Heart left ventricle (tissue), 16 donors: ENCODE results near the gene C16orf96. TPM values are rescaled to one million over a fixed set of nuclear protein-coding genes. Genes with fewer than 3 reads are reported as not detected.
A peak's percentile ranks its signal among the peaks of the same experiment; 100 is the strongest.

Experiments used
- ATAC-seq, 4 donors: fragments of 200-7000 bp; cut with Tn5 transposase; one replicate each; pipeline ENCODE4 v1.9.1; 2020 to 2022; ENCODE audit warnings: moderate library complexity in 4 of 4, mild to moderate bottlenecking in 3 of 4, moderate number of reproducible peaks in 1 of 4
- DNase-seq, 5 donors: peaks; one replicate each; pipeline ENCODE4 v3.0.0-alpha.2; 2020
- H3K27ac ChIP-seq, 12 donors: fragments of 200-600 bp; sonication (generic) in 4 of 12; one replicate each; pipeline versions ENCODE4 v1.5.0 to v1.8.0; 2016 to 2022; ENCODE audit warnings: mild to moderate bottlenecking in 2 of 12
- H3K27me3 ChIP-seq, 9 donors: fragments of 200-600 bp; sonication (generic) in 2 of 9; one replicate each; pipeline versions ENCODE4 v1.5.1 to v1.8.0; 2016 to 2022; ENCODE audit warnings: mild to moderate bottlenecking in 3 of 9
- H3K36me3 ChIP-seq, 9 donors: fragments of 200-600 bp; sonication (generic) in 2 of 9; one replicate each; pipeline versions ENCODE4 v1.5.0 to v1.8.0; 2018 to 2022; ENCODE audit warnings: mild to moderate bottlenecking in 2 of 9
- H3K4me1 ChIP-seq, 12 donors: fragments of 200-600 bp; sonication (generic) in 4 of 12; one replicate each; pipeline versions ENCODE4 v1.5.0 to v1.8.0; 2016 to 2022; ENCODE audit warnings: mild to moderate bottlenecking in 3 of 12
- H3K4me3 ChIP-seq, 12 donors: fragments of 200-600 bp; sonication (generic) in 4 of 12; one replicate each; pipeline versions ENCODE4 v1.5.0 to v1.8.0; 2017 to 2022; ENCODE audit warnings: mild to moderate bottlenecking in 9 of 12, moderate library complexity in 4 of 12
- H3K9me3 ChIP-seq, 12 donors: fragments of 200-600 bp; sonication (generic) in 4 of 12; one replicate each; pipeline versions ENCODE4 v1.5.0 to v1.8.0; 2016 to 2022; ENCODE audit warnings: mild to moderate bottlenecking in 1 of 12
- CTCF ChIP-seq, 12 donors: fragments of 200-600 bp; sonication (generic) in 4 of 12; IDR thresholded peaks; one replicate each; pipeline versions ENCODE4 v1.5.0 to v1.8.0; 2018 to 2022; ENCODE audit warnings: antibody characterized with exemption in 12 of 12, mild to moderate bottlenecking in 5 of 12
- POLR2A ChIP-seq, 2 donors: fragments of 450-650 bp; IDR thresholded peaks; one replicate each; pipeline ENCODE4 v1.6.1; 2017; ENCODE audit warnings: antibody characterized with exemption in 2 of 2, mild to moderate bottlenecking in 2 of 2, moderate library complexity in 2 of 2
- WGBS, 4 donors: extraction: QIAGEN DNeasy Blood & Tissue Kit in 2 of 4; methylation state at CpG; one replicate each; pipeline versions ENCODE4 v1.1.5 to v1.1.7; 2013 to 2018; 5-methylcytosine and 5-hydroxymethylcytosine counted together
- intact Hi-C, 10 donors: fragments of 100-400 bp; cut with DNase I; formaldehyde crosslinking; loops; one replicate each; pipeline versions ENCODE4 v1.11.1 to v1.14.2; 2022
- polyA plus RNA-seq, 2 donors: library from polyadenylated mRNA; stranded (reverse); fragments of 200-250 nt; gene quantifications; one replicate each; pipeline ENCODE4 v1.2.3, GENCODE V29; 2013
- total RNA-seq, 9 donors: library from RNA; depleted of rRNA in 2 of 9; stranded (reverse); fragments of >200 nt in 2 of 9; fragmentation: NEBNext Ultra II Directional in 3 of 9; extraction: Animal tissue kit (Norgen Biotek cat#: 25700) in 3 of 9; gene quantifications; one replicate each; pipeline versions ENCODE4 v1.1.0 to v1.2.4, GENCODE V29; 2016 to 2023
- donor health status: ischemic (EF 13 %, LVEDD 7.1; RV severe dilation, severe dysfunction).
- donor health status: healthy with polysubstance abuse.
- donor health status: DM: no; HTN: yes; CAD: no.
- donor health status: DM: no; HTN: no; CAD: no.
- donor health status: ischemic (EF 25% LVEDD 6.9; RV normal size, moderate dysfunction).
- donor health status: ischemic (EF 25% LVEDD 5.7; RV mildly dilated, moderate dysfunction).
- donor health status: healthy.
- donor health status: DM: yes; HTN: yes; CAD: no.
- donor health status: ischemic (EF 35%, LVEDD 5.7; RV mildly dilated, moderate dysfunction).
- donor health status: nonischemic (EF 11% LVEDD 7.7; RV severe dilation, severe dysfunction).
- donor health status: DM: yes; HTN: yes; CAD: no.
- donor health status: PGD.
- donor health status: ischemic (EF 29% LVEDD 5.4; RV normal size, mild dysfunction).
- donor health status: nonischemic (EF 23%, LVEDD 6.1; RV moderate dilation, normal function).

Gene C16orf96
- total and polyA plus RNA-seq, 11 donors: 0.01 to 0.19 (median 0.13) TPM; not detected in 2

GRCh38 chr16:4641895-4642294 is 85.8 kb downstream of the C16orf96 start:
- Histone ChIP-seq H3K27ac (peak overlapping the region in 1 of 12 donors; percentile 62), H3K27me3 (no peaks in the 10 kb centered on the region), H3K36me3 (peaks cover 0 to 21% (median 0%) of the 10 kb centered on the region in 9 donors), H3K9me3 (no peaks in the 10 kb centered on the region), H3K4me3 (no peak overlapping the region), H3K4me1 (peaks cover 0 to 27% (median 8%) of the 10 kb centered on the region in 12 donors)
- WGBS, 4 donors: 88 to 96% (median 90%) methylated on average over 14 of the region's 14 CpGs
- no peak for TF ChIP-seq CTCF (IDR thresholded peaks at IDR 0.05)
- TF ChIP-seq POLR2A (IDR thresholded peaks at IDR 0.05): no peak
- DNase-seq (no peak), ATAC-seq (no peak)
- intact Hi-C loops: no loop called here

GRCh38 chr16:4646773-4647643 is 90.9 kb downstream of the C16orf96 start:
- 94 to 97% (median 96%) methylated on average over 14 to 22 of the region's 22 CpGs for whole genome bisulfite sequencing, 4 donors
- ATAC-seq (no peak), DNase-seq (no peak)
- H3K36me3 ChIP-seq: peaks cover 0 to 52% (median 17%) of the 10 kb centered on the region in 9 donors
- no peak overlapping the region for H3K27ac ChIP-seq
- H3K27me3 ChIP-seq: no peaks in the 10 kb centered on the region
- peaks cover 0 to 6% (median 0%) of the 10 kb centered on the region in 12 donors for H3K4me1 ChIP-seq
- H3K4me3 ChIP-seq: no peak overlapping the region
- no peaks in the 10 kb centered on the region for H3K9me3 ChIP-seq
- intact Hi-C loops: no loop called here
- no peak for TF ChIP-seq CTCF (IDR thresholded peaks at IDR 0.05)
- no peak for TF ChIP-seq POLR2A (IDR thresholded peaks at IDR 0.05)

- Histone ChIP-seq H3K27me3 (no peaks in the 10 kb centered on the region), H3K9me3 (no peaks in the 10 kb centered on the region), H3K4me3 (no peak overlapping the region), H3K27ac (no peak overlapping the region), H3K36me3 (peaks cover 0 to 58% (median 23%) of the 10 kb centered on the region in 9 donors), H3K4me1 (peaks cover 0 to 5% (median 0%) of the 10 kb centered on the region in 12 donors)
- WGBS, 4 donors: 94 to 97% (median 95%) methylated on average over 8 of the region's 8 CpGs
- TF ChIP-seq CTCF (IDR thresholded peaks at IDR 0.05): no peak
- no peak for TF ChIP-seq POLR2A (IDR thresholded peaks at IDR 0.05)
- no peak for DNase-seq
- no peak for ATAC-seq
- intact Hi-C loops: no loop called here
Observed at GRCh38 chr16:4647644-4647980, 91.5 kb downstream of the C16orf96 start.

- H3K27ac ChIP-seq: no peak overlapping the region
- peaks cover 0 to 5% (median 0%) of the 10 kb centered on the region in 12 donors for H3K4me1 ChIP-seq
- no peaks in the 10 kb centered on the region for H3K9me3 ChIP-seq
- WGBS, 4 donors: 92 to 97% (median 94%) methylated on average over 12 to 13 of the region's 13 CpGs
- ATAC-seq: no peak
- DNase-seq: no peak
- H3K4me3 ChIP-seq: no peak overlapping the region
- TF ChIP-seq POLR2A (IDR thresholded peaks at IDR 0.05): no peak
- peaks cover 0 to 69% (median 35%) of the 10 kb centered on the region in 9 donors for H3K36me3 ChIP-seq
- intact Hi-C loops: no loop called here
- no peaks in the 10 kb centered on the region for H3K27me3 ChIP-seq
Observed at GRCh38 chr16:4648917-4649316, 92.8 kb downstream of the C16orf96 start.
